Colon (tissue), 2 donors: ENCODE results near the gene ATP6V1B1.

Experiments used
- FAIRE-seq: peaks from 2 replicates; lab custom pipeline; 2012; peaks lifted over from hg19 to GRCh38; lab: Jason Lieb, UNC
- donor health status: control.
- donor health status: control.

ATP6V1B1 gene

GRCh38 chr2:70901227-70902066 is 34.3 kb upstream of the ATP6V1B1 start:
- FAIRE-seq, result no peak

GRCh38 chr2:70902067-70902442 is 33.6 kb upstream of the ATP6V1B1 start:
- no peak for FAIRE-seq

GRCh38 chr2:70902579-70902978 is 33.1 kb upstream of the ATP6V1B1 start:
- FAIRE-seq, result no peak

- no peak for FAIRE-seq
Observed at GRCh38 chr2:70903171-70903570, 32.5 kb upstream of the ATP6V1B1 start.

- no peak for FAIRE-seq
Observed at GRCh38 chr2:70903641-70904340, 31.9 kb upstream of the ATP6V1B1 start.

GRCh38 chr2:70904371-70905216 is 31.1 kb upstream of the ATP6V1B1 start:
- no peak for FAIRE-seq

GRCh38 chr2:70905443-70906421 is 30.0 kb upstream of the ATP6V1B1 start:
- no peak for FAIRE-seq

GRCh38 chr2:70906439-70907005 is 29.2 kb upstream of the ATP6V1B1 start:
- FAIRE-seq, result no peak

GRCh38 chr2:70907130-70908057 is 28.3 kb upstream of the ATP6V1B1 start:
- no peak for FAIRE-seq

- FAIRE-seq, result no peak
Observed at GRCh38 chr2:70916291-70916690, 19.4 kb upstream of the ATP6V1B1 start.

- FAIRE-seq, result no peak
Observed at GRCh38 chr2:70918016-70918415, 17.7 kb upstream of the ATP6V1B1 start.

- no peak for FAIRE-seq
Observed at GRCh38 chr2:70919672-70920366, 15.9 kb upstream of the ATP6V1B1 start.

GRCh38 chr2:70920367-70920715 is 15.4 kb upstream of the ATP6V1B1 start:
- no peak for FAIRE-seq

GRCh38 chr2:70921031-70921430 is 14.7 kb upstream of the ATP6V1B1 start:
- FAIRE-seq, result no peak

GRCh38 chr2:70921839-70922234 is 13.9 kb upstream of the ATP6V1B1 start:
- FAIRE-seq, result no peak

GRCh38 chr2:70922235-70923234 is 13.2 kb upstream of the ATP6V1B1 start:
- FAIRE-seq, result no peak

GRCh38 chr2:70923378-70924015 is 12.2 kb upstream of the ATP6V1B1 start:
- no peak for FAIRE-seq

GRCh38 chr2:70926042-70926441 is 9.7 kb upstream of the ATP6V1B1 start:
- FAIRE-seq, result no peak
